C4-2B (cell line): Measurements from ENCODE around the gene GHRL.

Source experiments
- H3K27ac ChIP-seq: fragments of 450-650 bp; 2 replicates; pipeline ENCODE4 v1.5.1; 2017
- ZFX ChIP-seq: fragments of 450-650 bp; IDR thresholded peaks from 2 replicates; pipeline ENCODE4 v1.6.1; 2017
- TF ChIP-seq, protein P1 (sequence below): fragments of 450-650 bp; conservative IDR thresholded peaks from 2 replicates; pipeline ENCODE4 v1.5.1; 2017; ENCODE audit warnings: mild to moderate bottlenecking

GHRL gene

DNA sequence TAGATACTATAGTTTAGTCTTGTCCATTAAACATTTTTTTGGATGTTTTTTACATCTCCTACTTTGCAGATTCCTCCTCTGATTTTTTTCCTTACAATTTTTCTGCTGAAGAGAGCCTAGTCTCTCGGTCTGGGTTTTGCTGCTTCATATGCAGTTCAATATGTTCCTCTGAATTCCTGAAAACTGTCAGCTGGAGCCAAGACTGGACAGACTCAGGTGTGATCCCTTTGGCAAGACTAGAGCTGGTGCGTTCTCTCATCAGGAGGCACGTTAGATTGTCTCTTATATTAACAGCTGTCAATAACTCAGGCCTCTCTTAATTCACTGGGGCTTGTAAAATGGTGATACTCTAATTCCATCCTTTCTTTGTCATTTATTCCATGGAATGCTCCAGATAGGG lies 13.4 kb upstream of the GHRL start:
- TF ChIP-seq ZFX: no peak
- TF ChIP-seq, protein P1, sequence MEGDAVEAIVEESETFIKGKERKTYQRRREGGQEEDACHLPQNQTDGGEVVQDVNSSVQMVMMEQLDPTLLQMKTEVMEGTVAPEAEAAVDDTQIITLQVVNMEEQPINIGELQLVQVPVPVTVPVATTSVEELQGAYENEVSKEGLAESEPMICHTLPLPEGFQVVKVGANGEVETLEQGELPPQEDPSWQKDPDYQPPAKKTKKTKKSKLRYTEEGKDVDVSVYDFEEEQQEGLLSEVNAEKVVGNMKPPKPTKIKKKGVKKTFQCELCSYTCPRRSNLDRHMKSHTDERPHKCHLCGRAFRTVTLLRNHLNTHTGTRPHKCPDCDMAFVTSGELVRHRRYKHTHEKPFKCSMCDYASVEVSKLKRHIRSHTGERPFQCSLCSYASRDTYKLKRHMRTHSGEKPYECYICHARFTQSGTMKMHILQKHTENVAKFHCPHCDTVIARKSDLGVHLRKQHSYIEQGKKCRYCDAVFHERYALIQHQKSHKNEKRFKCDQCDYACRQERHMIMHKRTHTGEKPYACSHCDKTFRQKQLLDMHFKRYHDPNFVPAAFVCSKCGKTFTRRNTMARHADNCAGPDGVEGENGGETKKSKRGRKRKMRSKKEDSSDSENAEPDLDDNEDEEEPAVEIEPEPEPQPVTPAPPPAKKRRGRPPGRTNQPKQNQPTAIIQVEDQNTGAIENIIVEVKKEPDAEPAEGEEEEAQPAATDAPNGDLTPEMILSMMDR: no peak
- no peak overlapping the region for H3K27ac ChIP-seq

DNA sequence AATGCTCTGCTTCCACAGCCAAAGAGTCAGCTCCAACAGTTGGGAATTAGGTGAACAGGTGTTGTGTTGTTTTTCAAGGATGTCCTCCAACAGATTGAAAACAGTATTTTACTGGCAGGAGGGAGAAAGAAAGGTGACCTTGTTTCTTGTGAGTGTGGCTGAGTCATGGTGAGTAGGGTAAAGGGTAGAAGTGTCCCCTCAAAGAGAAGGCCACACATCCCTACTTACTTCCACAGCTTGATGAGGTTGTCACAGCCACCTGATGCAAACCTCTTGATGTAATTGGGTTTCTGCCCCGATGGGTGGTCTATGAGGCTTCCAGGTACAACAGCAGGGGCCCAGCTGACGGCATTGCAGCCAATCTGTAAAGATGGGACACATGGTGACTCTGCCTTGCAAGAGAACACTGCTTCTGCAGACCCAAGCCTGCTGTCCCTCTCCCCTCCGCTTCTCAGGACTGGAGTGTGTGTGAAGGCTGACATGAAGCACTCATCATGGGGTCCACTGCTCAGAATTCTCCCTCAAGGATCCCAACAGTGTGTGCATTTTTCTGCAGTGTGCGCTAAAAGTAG lies 12.7 kb upstream of the GHRL start:
- H3K27ac ChIP-seq: no peak overlapping the region
- TF ChIP-seq ZFX: no peak
- TF ChIP-seq, protein P1: no peak

DNA sequence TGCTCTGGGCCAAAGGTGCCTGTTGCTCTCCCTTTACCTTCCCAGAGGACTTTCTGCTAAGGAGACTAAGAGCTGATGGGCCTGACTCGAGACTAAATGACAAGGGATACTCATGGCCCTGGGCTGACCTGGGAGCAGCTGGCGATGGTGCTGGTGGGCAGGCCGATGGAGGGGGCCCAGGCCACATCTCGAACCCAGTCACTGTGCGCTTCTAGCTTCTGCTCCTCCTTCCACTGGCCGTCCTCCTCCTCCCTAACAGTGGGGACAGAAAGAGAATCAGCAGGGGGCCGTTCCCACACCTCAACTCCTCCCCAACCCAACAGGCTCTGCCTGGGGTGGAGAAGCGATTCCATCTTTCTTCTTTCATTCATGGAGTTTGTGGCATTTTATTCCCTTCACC lies 12.2 kb upstream of the GHRL start:
- no peak overlapping the region for H3K27ac ChIP-seq
- TF ChIP-seq, protein P1: no peak
- no peak for TF ChIP-seq ZFX

DNA sequence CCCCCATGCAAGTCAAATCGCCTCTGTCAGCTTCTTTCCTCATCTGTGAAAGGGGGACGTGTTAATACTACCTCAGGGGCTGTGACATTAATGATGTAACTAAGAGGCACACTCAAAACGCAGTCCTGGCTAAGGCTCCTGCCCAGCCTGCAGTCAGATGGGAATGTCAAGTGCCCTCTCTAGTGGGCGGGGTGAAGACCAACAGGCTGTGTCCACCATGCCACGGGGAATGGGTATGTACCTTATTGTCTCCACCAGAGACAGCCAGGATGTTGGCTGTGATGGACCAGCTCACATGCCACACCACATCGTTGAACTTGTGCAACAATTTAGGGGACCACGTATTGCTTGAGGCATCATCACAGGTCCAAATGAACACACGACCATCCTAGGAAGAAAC lies 11.0 kb upstream of the GHRL start:
- TF ChIP-seq, protein P1: no peak
- no peak for TF ChIP-seq ZFX
- no peak overlapping the region for H3K27ac ChIP-seq

DNA sequence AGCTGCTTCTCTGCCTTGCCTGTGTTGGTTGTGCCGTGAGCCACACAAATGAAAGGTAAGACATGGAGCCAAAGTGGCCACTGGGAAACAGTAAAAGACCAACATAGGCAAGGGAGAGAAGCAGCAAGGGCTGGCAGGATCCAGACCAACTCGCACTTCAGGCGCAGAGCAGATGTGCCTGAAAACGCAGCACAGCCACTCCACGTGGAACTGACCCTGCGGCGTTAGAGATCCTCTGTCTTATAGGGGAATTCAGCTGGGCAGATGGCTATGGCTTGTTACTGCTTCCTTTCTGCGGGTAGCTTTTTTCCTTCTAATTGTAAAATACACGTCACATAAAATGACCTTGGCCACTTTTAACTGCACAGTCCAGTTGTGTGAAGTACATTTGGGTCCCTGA lies 10.4 kb upstream of the GHRL start:
- TF ChIP-seq, protein P1: no peak
- no peak for TF ChIP-seq ZFX
- no peak overlapping the region for H3K27ac ChIP-seq

DNA sequence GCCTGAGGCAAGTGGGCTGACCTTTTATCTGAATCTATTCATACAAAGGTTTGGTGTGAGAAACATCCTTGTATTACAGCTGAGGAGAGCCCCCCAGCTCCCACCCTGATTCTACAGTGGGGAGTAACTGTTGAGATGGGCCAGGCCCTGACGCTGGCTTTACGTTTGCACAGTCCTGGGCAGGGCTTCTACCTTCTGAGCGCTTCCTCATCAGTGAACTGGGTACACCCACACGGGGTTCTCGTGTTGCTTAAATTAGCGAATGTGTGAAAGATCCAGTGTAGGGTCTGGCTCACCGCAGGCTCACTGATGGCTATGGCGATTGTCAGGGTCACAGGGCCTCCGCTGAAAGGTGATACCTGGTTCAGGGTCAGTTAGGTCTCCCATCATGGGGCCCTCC lies 7.3 kb upstream of the GHRL start:
- H3K27ac ChIP-seq: no peak overlapping the region
- TF ChIP-seq ZFX: no peak
- TF ChIP-seq, protein P1: no peak

DNA sequence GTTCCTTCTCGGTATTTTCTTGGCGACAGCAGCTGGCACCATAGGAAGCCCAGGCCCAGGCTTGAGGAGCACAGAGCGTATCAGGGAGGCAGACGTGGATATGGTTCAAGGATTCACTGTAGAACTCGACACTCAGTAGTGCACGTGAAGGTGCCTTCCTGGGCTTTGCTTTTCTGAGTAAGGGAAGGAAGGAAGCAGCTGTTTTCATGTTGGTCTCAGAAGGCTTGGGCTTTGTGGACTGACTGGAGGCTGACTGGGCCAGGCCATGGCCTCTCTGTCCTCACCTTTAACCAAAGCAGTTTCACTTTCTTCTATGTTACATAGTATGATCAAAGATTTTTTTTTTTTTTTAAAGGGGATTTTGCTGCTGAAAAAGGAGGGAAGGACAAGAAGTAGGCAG lies 6.9 kb upstream of the GHRL start:
- TF ChIP-seq, protein P1: no peak
- TF ChIP-seq ZFX: no peak
- no peak overlapping the region for H3K27ac ChIP-seq
